Heart left ventricle (tissue), 16 donors: Measurements from ENCODE around the gene ZBTB40. TPM values are rescaled to one million over a fixed set of nuclear protein-coding genes. Genes with fewer than 3 reads are reported as not detected.

Source experiments
- ATAC-seq, 4 donors: fragments of 200-7000 bp; cut with Tn5 transposase; one replicate each; pipeline ENCODE4 v1.9.1; 2020 to 2022; ENCODE audit warnings: moderate library complexity in 4 of 4, mild to moderate bottlenecking in 3 of 4, moderate number of reproducible peaks in 1 of 4
- DNase-seq, 5 donors: peaks; one replicate each; pipeline ENCODE4 v3.0.0-alpha.2; 2020
- H3K27ac ChIP-seq, 12 donors: fragments of 200-600 bp; sonication (generic) in 4 of 12; one replicate each; pipeline versions ENCODE4 v1.5.0 to v1.8.0; 2016 to 2022; ENCODE audit warnings: mild to moderate bottlenecking in 2 of 12
- H3K27me3 ChIP-seq, 9 donors: fragments of 200-600 bp; sonication (generic) in 2 of 9; one replicate each; pipeline versions ENCODE4 v1.5.1 to v1.8.0; 2016 to 2022; ENCODE audit warnings: mild to moderate bottlenecking in 3 of 9
- H3K36me3 ChIP-seq, 9 donors: fragments of 200-600 bp; sonication (generic) in 2 of 9; one replicate each; pipeline versions ENCODE4 v1.5.0 to v1.8.0; 2018 to 2022; ENCODE audit warnings: mild to moderate bottlenecking in 2 of 9
- H3K4me1 ChIP-seq, 12 donors: fragments of 200-600 bp; sonication (generic) in 4 of 12; one replicate each; pipeline versions ENCODE4 v1.5.0 to v1.8.0; 2016 to 2022; ENCODE audit warnings: mild to moderate bottlenecking in 3 of 12
- H3K4me3 ChIP-seq, 12 donors: fragments of 200-600 bp; sonication (generic) in 4 of 12; one replicate each; pipeline versions ENCODE4 v1.5.0 to v1.8.0; 2017 to 2022; ENCODE audit warnings: mild to moderate bottlenecking in 9 of 12, moderate library complexity in 4 of 12
- H3K9me3 ChIP-seq, 12 donors: fragments of 200-600 bp; sonication (generic) in 4 of 12; one replicate each; pipeline versions ENCODE4 v1.5.0 to v1.8.0; 2016 to 2022; ENCODE audit warnings: mild to moderate bottlenecking in 1 of 12
- CTCF ChIP-seq, 12 donors: fragments of 200-600 bp; sonication (generic) in 4 of 12; IDR thresholded peaks; one replicate each; pipeline versions ENCODE4 v1.5.0 to v1.8.0; 2018 to 2022; ENCODE audit warnings: antibody characterized with exemption in 12 of 12, mild to moderate bottlenecking in 5 of 12
- POLR2A ChIP-seq, 2 donors: fragments of 450-650 bp; IDR thresholded peaks; one replicate each; pipeline ENCODE4 v1.6.1; 2017; ENCODE audit warnings: antibody characterized with exemption in 2 of 2, mild to moderate bottlenecking in 2 of 2, moderate library complexity in 2 of 2
- WGBS, 4 donors: extraction: QIAGEN DNeasy Blood & Tissue Kit in 2 of 4; methylation state at CpG; one replicate each; pipeline versions ENCODE4 v1.1.5 to v1.1.7; 2013 to 2018; 5-methylcytosine and 5-hydroxymethylcytosine counted together
- intact Hi-C, 10 donors: fragments of 100-400 bp; cut with DNase I; formaldehyde crosslinking; loops; one replicate each; pipeline versions ENCODE4 v1.11.1 to v1.14.2; 2022
- polyA plus RNA-seq, 2 donors: library from polyadenylated mRNA; stranded (reverse); fragments of 200-250 nt; gene quantifications; one replicate each; pipeline ENCODE4 v1.2.3, GENCODE V29; 2013
- total RNA-seq, 9 donors: library from RNA; depleted of rRNA in 2 of 9; stranded (reverse); fragments of >200 nt in 2 of 9; fragmentation: NEBNext Ultra II Directional in 3 of 9; extraction: Animal tissue kit (Norgen Biotek cat#: 25700) in 3 of 9; gene quantifications; one replicate each; pipeline versions ENCODE4 v1.1.0 to v1.2.4, GENCODE V29; 2016 to 2023
- donor health status: ischemic (EF 13 %, LVEDD 7.1; RV severe dilation, severe dysfunction).
- donor health status: healthy with polysubstance abuse.
- donor health status: DM: no; HTN: yes; CAD: no.
- donor health status: DM: no; HTN: no; CAD: no.
- donor health status: ischemic (EF 25% LVEDD 6.9; RV normal size, moderate dysfunction).
- donor health status: ischemic (EF 25% LVEDD 5.7; RV mildly dilated, moderate dysfunction).
- donor health status: healthy.
- donor health status: DM: yes; HTN: yes; CAD: no.
- donor health status: ischemic (EF 35%, LVEDD 5.7; RV mildly dilated, moderate dysfunction).
- donor health status: nonischemic (EF 11% LVEDD 7.7; RV severe dilation, severe dysfunction).
- donor health status: DM: yes; HTN: yes; CAD: no.
- donor health status: PGD.
- donor health status: ischemic (EF 29% LVEDD 5.4; RV normal size, mild dysfunction).
- donor health status: nonischemic (EF 23%, LVEDD 6.1; RV moderate dilation, normal function).

Gene ZBTB40
- total and polyA plus RNA-seq, 11 donors = 4.6 to 17.7 (median 15.1) TPM

DNA sequence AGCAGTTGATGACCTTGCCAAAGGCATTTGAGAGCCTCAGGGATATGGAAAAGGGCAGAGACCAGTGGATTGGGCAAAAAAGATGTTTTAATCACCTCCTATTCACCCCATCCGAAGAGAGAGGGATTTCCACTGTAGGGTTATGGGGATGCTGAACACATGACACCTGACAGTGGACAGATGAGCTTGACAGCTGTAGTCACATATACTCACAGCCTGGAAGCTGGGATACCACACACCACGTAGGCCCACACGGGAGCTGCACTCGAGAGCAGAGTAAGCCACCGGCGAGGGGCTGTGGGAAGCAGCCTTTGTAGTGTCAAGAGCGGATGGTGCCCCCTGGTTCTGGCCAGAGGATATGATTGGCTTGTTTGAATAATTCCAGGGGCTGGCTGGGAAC, 20.0 kb downstream of the ZBTB40 start:
- Histone ChIP-seq H3K36me3 (no peaks in the 10 kb centered on the region), H3K9me3 (no peaks in the 10 kb centered on the region), H3K4me1 (peaks cover 0 to 58% (median 34%) of the 10 kb centered on the region in 12 donors), H3K27ac (peak overlapping the region in 3 of 12 donors; percentile 6 to 56 (median 56)), H3K4me3 (no peak overlapping the region), H3K27me3 (no peaks in the 10 kb centered on the region)
- DNase-seq (no peak), ATAC-seq (peak; percentile 6 to 43 (median 26))
- intact Hi-C loops = no loop called here
- 80 to 85% (median 83%) methylated on average over 7 of the region's 7 CpGs for WGBS, 4 donors
- no peak for TF ChIP-seq POLR2A (IDR thresholded peaks at IDR 0.05)
- no peak for TF ChIP-seq CTCF (IDR thresholded peaks at IDR 0.05)

GRCh38 chr1:22472596-22472995, 20.9 kb downstream of the ZBTB40 start:
- no peak for TF ChIP-seq CTCF (IDR thresholded peaks at IDR 0.05)
- TF ChIP-seq POLR2A (IDR thresholded peaks at IDR 0.05) = no peak
- peak in 3 of 5 donors; percentile 30 to 45 (median 37) for DNase-seq
- H3K27me3 ChIP-seq = no peaks in the 10 kb centered on the region
- peaks cover 0 to 58% (median 34%) of the 10 kb centered on the region in 12 donors for H3K4me1 ChIP-seq
- peak overlapping the region in 8 of 12 donors; percentile 1 to 62 (median 52) for H3K27ac ChIP-seq
- no peak overlapping the region for H3K4me3 ChIP-seq
- no peaks in the 10 kb centered on the region for H3K36me3 ChIP-seq
- peak; percentile 66 to 84 (median 74) for ATAC-seq
- 39 to 60% (median 55%) methylated on average over 2 of the region's 2 CpGs for WGBS, 4 donors
- intact Hi-C loops = no loop called here
- H3K9me3 ChIP-seq = no peaks in the 10 kb centered on the region

DNA sequence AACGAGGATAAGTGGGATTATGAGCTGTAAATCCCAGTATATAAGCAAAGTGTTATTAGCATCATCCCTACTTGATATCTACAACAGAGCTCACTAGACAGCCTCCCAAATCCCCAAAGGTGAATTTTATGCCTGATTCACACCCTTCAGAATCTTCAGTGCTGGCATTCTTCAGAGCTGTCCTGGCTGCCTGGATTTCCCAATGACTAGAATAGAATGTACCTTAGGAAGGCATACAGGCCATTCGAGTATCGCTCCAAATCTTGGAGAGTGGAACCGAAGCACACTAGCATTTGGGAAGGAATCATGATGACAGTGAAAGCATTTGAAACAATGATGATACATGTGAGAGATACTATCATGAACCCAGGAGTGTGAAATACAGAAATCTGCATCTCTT, 22.3 kb downstream of the ZBTB40 start:
- H3K4me1 ChIP-seq = peaks cover 0 to 58% (median 33%) of the 10 kb centered on the region in 12 donors
- no peaks in the 10 kb centered on the region for H3K36me3 ChIP-seq
- TF ChIP-seq POLR2A (IDR thresholded peaks at IDR 0.05) (no peak), CTCF (IDR thresholded peaks at IDR 0.05) (no peak)
- H3K27me3 ChIP-seq = no peaks in the 10 kb centered on the region
- no peak overlapping the region for H3K4me3 ChIP-seq
- 66 to 80% (median 73%) methylated on average over 4 of the region's 4 CpGs for WGBS, 4 donors
- no peak for ATAC-seq
- H3K9me3 ChIP-seq = peaks cover 0 to 6% (median 0%) of the 10 kb centered on the region in 12 donors
- intact Hi-C loops = no loop called here
- DNase-seq = no peak
- H3K27ac ChIP-seq = peak overlapping the region in 2 of 12 donors; percentile 4 to 56

DNA sequence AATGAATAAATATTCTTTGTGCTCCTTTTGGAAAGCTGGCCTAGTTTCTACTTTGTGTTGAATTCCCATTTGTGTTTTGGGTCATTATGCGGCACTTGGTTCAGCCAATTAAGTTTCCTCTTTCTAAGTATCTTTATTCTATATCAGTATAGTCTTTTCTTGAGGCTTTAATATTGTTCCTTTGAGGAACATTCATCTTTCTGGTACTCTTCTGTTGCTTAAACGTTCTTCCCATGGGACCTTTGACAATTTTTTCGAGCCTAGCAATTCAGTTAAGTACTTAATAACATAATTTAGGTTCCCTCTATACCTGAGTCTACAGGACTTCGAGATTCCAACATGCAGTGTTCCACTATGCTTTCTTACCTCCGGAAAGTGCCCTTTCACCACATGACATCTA, 24.9 kb downstream of the ZBTB40 start:
- H3K4me3 ChIP-seq = no peak overlapping the region
- H3K27ac ChIP-seq = no peak overlapping the region
- no peak for DNase-seq
- intact Hi-C loops = no loop called here
- TF ChIP-seq CTCF (IDR thresholded peaks at IDR 0.05) = no peak
- TF ChIP-seq POLR2A (IDR thresholded peaks at IDR 0.05) = no peak
- no peak for ATAC-seq
- no peaks in the 10 kb centered on the region for H3K27me3 ChIP-seq
- no peaks in the 10 kb centered on the region for H3K36me3 ChIP-seq
- H3K9me3 ChIP-seq = peaks cover 0 to 16% (median 0%) of the 10 kb centered on the region in 12 donors
- 83 to 87% (median 84%) methylated on average over 5 of the region's 5 CpGs for WGBS, 4 donors
- peaks cover 0 to 37% (median 14%) of the 10 kb centered on the region in 12 donors for H3K4me1 ChIP-seq
